Choroid plexus epithelial cell (primary cell): Measurements from ENCODE around the gene ECPAS.

ENCODE experiments used
- DNase-seq: peaks from one replicate; pipeline ENCODE4 v3.0.0-alpha.2; 2010; ENCODE audit warnings: low read depth
- H3K4me3 ChIP-seq: 2 replicates; pipeline ENCODE4 v1.5.1; 2011; ENCODE audit warnings: low read depth, mild to moderate bottlenecking, control low read depth, low read length, moderate library complexity
- TF ChIP-seq, protein P1 (sequence below): conservative IDR thresholded peaks from 2 replicates; pipeline ENCODE4 v1.5.1; 2011; ENCODE audit warnings: low read depth, mild to moderate bottlenecking, control low read depth, inconsistent platforms, low read length, moderate library complexity

The ECPAS gene

DNA sequence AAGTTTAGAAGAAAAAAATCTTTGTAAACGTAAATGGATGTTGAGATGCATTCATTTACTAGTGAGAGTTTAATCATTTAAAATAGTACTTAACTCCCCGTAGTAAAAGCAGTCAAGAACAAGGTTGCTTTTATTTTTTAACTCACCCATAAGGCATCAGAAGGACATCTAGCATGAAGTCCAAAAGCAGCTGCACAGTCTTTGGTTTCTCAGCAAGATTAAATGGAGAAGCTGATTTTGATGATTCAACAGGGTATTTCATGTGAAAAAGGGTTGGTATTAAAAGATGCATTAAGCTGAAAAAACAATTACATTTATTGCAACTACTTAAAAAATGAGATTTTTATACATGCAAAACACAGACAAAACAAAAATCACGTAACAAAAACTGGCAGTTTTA lies 44.0 kb downstream of the ECPAS start:
- DNase-seq: no peak
- H3K4me3 ChIP-seq: no peak overlapping the region
- TF ChIP-seq, protein P1, sequence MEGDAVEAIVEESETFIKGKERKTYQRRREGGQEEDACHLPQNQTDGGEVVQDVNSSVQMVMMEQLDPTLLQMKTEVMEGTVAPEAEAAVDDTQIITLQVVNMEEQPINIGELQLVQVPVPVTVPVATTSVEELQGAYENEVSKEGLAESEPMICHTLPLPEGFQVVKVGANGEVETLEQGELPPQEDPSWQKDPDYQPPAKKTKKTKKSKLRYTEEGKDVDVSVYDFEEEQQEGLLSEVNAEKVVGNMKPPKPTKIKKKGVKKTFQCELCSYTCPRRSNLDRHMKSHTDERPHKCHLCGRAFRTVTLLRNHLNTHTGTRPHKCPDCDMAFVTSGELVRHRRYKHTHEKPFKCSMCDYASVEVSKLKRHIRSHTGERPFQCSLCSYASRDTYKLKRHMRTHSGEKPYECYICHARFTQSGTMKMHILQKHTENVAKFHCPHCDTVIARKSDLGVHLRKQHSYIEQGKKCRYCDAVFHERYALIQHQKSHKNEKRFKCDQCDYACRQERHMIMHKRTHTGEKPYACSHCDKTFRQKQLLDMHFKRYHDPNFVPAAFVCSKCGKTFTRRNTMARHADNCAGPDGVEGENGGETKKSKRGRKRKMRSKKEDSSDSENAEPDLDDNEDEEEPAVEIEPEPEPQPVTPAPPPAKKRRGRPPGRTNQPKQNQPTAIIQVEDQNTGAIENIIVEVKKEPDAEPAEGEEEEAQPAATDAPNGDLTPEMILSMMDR: no peak

DNA sequence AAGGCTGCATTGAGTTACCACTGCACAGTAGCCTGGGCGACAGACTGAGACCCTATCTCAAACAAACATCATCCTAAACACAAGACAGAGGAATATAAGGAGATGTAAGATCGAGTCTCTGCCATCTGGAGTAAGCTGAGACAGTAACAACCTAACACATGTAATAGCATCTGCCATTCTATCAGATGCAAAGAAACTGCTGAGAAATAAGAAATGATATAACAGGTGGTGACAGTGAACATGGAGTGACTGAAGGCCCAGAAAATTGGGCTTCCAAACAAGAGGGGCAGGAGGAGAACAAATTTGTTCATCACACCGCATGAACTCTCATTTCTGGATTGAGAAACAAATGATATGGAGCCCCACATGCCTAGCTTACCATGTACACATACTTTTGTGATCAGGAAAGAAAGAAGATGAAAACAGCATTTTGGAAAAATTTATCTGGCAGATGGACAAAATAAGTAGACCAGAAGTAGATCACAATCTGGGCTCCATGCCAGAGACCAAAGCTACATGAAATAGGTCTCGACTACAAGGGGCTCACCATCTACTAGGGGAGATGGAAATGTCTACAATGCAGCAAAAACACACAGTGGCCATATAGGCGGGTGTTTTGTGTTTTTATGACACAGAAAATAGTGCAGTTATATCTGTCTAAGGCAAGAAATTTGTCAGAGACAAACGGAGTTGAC lies 45.5 kb downstream of the ECPAS start:
- no peak overlapping the region for H3K4me3 ChIP-seq
- peak; percentile 85 for DNase-seq
- TF ChIP-seq, protein P1: no peak

DNA sequence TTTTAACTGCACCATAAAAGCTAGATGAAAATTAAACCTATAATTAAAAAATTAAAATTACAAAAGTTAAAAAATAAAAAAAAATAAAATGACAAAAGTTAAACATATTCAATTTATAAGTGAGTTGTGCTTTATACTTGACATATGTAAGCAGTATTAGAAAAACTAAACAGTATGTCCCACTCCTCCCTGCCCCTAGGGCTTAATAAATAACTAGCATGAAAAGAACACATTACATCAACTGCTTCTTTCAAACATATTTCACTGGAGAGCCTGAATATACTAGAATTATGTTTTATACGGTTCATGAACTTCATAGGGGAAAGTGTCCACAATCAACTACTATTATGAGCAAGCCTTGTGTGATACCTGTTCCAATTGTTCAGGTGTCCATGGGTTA lies 47.6 kb downstream of the ECPAS start:
- H3K4me3 ChIP-seq: no peak overlapping the region
- TF ChIP-seq, protein P1: no peak
- DNase-seq: no peak

DNA sequence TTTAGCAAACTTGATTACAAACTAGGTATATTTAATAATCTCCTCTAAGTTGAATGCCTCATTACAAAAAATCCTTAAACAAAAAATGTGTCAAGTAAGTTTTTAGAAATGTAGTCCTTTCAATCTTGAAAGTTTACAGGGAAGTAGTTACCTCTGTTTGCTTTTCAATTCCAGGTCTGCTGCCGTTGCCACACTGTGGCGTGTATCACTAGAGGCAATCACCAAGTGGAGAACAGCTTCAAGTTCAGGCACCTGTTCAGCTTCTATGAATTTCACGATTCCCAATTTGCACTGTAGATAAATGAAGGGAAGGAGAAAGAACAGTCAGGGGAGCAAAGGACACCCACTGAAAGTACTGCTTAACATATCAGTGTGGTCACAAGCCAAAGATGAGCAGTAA lies 51.1 kb downstream of the ECPAS start:
- no peak for DNase-seq
- no peak overlapping the region for H3K4me3 ChIP-seq
- TF ChIP-seq, protein P1: no peak

DNA sequence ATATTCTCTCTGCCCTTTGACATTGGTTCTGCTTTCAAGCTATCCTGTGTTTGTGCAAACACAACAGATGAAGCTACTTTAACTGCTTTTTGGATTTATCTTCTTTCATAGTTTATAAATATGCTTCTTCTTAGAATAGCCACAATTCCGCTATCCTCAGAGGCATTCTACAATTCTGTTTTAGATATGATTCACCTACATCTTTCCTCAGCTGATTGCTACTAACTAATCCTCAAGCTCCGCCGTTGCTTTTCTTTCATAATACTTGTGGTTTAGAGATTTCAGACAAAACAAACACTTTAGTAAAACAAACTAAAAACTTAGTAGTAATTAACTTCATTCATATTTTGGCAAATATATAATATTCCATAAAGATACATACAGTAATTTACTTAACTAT lies 52.5 kb downstream of the ECPAS start:
- no peak overlapping the region for H3K4me3 ChIP-seq
- peak; percentile 62 for DNase-seq
- TF ChIP-seq, protein P1: no peak

DNA sequence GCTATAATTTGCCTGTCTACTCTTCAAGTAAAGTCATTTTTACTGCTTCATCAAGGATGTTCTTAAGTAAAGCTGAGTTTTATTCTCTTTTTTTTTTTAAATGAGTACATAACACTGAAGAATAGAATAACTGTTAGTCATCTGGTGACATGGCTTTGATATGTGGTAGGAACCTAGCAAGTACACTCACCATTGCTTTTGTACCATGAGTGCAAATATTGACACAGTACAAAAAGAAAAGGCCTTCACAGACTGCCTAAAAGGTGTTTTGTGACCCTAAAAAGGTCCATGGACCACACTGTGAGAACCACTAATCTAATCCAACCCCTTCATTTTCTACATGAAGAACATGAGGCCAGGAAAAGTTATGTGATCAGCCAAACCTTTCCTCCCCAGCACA lies 55.0 kb downstream of the ECPAS start:
- no peak overlapping the region for H3K4me3 ChIP-seq
- no peak for DNase-seq
- TF ChIP-seq, protein P1: no peak

DNA sequence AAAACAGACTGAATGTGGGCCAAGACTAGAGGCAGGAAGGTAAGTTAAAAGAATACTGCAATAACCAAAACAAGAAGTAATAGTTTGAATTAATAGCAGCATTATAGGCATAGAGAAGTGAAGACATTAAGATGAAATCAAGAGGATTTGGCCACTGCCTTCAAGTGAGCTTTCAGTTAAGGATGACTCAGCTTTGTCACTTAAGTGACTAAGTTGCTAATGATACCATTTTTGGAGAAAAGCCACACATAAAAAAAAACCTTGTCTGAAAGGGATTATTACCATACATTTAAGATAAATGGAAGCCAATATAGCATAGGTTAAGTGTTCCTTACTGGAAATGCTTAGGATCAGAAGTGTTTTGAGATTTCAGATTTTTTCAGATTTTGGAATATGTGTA lies 57.0 kb downstream of the ECPAS start:
- H3K4me3 ChIP-seq: no peak overlapping the region
- TF ChIP-seq, protein P1: no peak
- peak; percentile 40 for DNase-seq
